HEK293T (cell line): ENCODE data around the gene CEP170B.

Experiments
- ARNT ChIP-seq: fragments of 450-650 bp; IDR thresholded peaks from 2 replicates; pipeline ENCODE4 v1.6.1; 2017; ENCODE audit warnings: mild to moderate bottlenecking
- BHLHE40 ChIP-seq: fragments of 450-650 bp; IDR thresholded peaks from 2 replicates; pipeline ENCODE4 v1.6.1; 2016; ENCODE audit warnings: mild to moderate bottlenecking, moderate library complexity, borderline replicate concordance
- CTBP1 ChIP-seq: fragments of 450-650 bp; IDR thresholded peaks from 2 replicates; pipeline ENCODE4 v1.6.1; 2016; ENCODE audit warnings: borderline replicate concordance
- FOXA1 ChIP-seq: fragments of 450-650 bp; IDR thresholded peaks from 2 replicates; pipeline ENCODE4 v1.6.1; 2016; ENCODE audit warnings: mild to moderate bottlenecking
- FOXK2 ChIP-seq: fragments of 450-650 bp; IDR thresholded peaks from 2 replicates; pipeline ENCODE4 v1.6.1; 2016; ENCODE audit warnings: mild to moderate bottlenecking
- L3MBTL2 ChIP-seq: fragments of 450-650 bp; conservative IDR thresholded peaks from 2 replicates; pipeline ENCODE4 v1.6.1; 2016; ENCODE audit warnings: mild to moderate bottlenecking
- NFRKB ChIP-seq: fragments of 450-650 bp; IDR thresholded peaks from 2 replicates; pipeline ENCODE4 v1.6.1; 2016; ENCODE audit warnings: mild to moderate bottlenecking, moderate library complexity
- SP1 ChIP-seq: fragments of 450-650 bp; IDR thresholded peaks from 2 replicates; pipeline ENCODE4 v1.6.1; 2017
- SUZ12 ChIP-seq: fragments of 450-650 bp; IDR thresholded peaks from 2 replicates; pipeline ENCODE4 v1.6.1; 2016; ENCODE audit warnings: mild to moderate bottlenecking
- TARDBP ChIP-seq: fragments of 450-650 bp; IDR thresholded peaks from 2 replicates; pipeline ENCODE4 v1.6.1; 2016

GRCh38 chr14:104938960-104939359 lies 73.9 kb downstream of the CEP170B start:
- TF ChIP-seq FOXA1 (no peak), FOXK2 (no peak), L3MBTL2 (no peak), TARDBP (no peak), CTBP1 (no peak), SP1 (no peak), ARNT (no peak), NFRKB (no peak), BHLHE40 (no peak), SUZ12 (no peak)
